ENCODE measurements around the gene ALG6. TPM values are rescaled to one million over a fixed set of nuclear protein-coding genes. Genes with fewer than 3 reads are reported as not detected.

Gene ALG6
- total and polyA plus RNA-seq, 2 of the 13 experiments (the other 11 are each of a cell fraction or from before 2014, with no cell fraction given), result 6.8 to 8.1 TPM

GRCh38 chr1:63326106-63326472 lies 41.3 kb upstream of the ALG6 start:
- ChIA-PET CTCF (ENCODE audit: low intra/inter-chr PET ratio, low total read pairs) (interaction anchor here (1.5 kb wide), 1 partner anchor 116 kb away, joined by 4 read pairs; no protein-coding TSS in a partner anchor), POLR2A (no interaction called here)
- no peak for DNase-seq (ENCODE audit: low spot score)
- FAIRE-seq, result no peak
- Histone ChIP-seq H3K4me1 (ENCODE audit: insufficient read depth, low read length) (peaks cover 22% of the 10 kb centered on the region), H3K4me2 (ENCODE audit: low read depth, low read length) (peak overlapping the region; percentile 59), H2AFZ (ENCODE audit: low read length) (no peak overlapping the region), H3K9ac (ENCODE audit: insufficient read depth, low read depth, low read length) (no peak overlapping the region), H3K27ac (ENCODE audit: extremely low read length, insufficient read depth, low read length) (no peak overlapping the region), H3K9me3 (ENCODE audit: low read length) (no peaks in the 10 kb centered on the region), H3K36me3 (replicated peaks in 1 of 2; ENCODE audit: control insufficient read depth in 1 of 2, insufficient read depth in 2 of 2, low read length in 2 of 2) (no peaks in the 10 kb centered on the region), H3K4me3 (replicated peaks in 1 of 3; ENCODE audit: insufficient read depth in 1 of 3, low read depth in 2 of 3, low read length in 3 of 3) (no peak overlapping the region), H4K20me1 (ENCODE audit: insufficient read depth, low read length) (no peaks in the 10 kb centered on the region), H3K27me3 (ENCODE audit: control insufficient read depth in 1 of 2, insufficient read depth in 2 of 2, low read length in 2 of 2) (peaks cover 8 to 64% of the 10 kb centered on the region in 2 experiments), H3K79me2 (ENCODE audit: insufficient read depth, low read length) (no peaks in the 10 kb centered on the region)
- 15% methylated on average over 20 of the region's 20 CpGs for WGBS (ENCODE audit: low lambda C conversion rate)
- BruUV-seq (replicated peaks), result no TSS peak
- intact Hi-C loops (cut with micrococcal nuclease; ENCODE audit: unreplicated experiment), result no loop called here
- TF ChIP-seq FOXP4 (CRISPR knock-in tag; IDR thresholded peaks at IDR 0.05), result 0 out of 2 replicates have a peak, but pooled peaks have one; percentile 28
- TF ChIP-seq ZFP36L2 (CRISPR knock-in tag; IDR thresholded peaks at IDR 0.05), result no peak
- TF ChIP-seq, protein P1, sequence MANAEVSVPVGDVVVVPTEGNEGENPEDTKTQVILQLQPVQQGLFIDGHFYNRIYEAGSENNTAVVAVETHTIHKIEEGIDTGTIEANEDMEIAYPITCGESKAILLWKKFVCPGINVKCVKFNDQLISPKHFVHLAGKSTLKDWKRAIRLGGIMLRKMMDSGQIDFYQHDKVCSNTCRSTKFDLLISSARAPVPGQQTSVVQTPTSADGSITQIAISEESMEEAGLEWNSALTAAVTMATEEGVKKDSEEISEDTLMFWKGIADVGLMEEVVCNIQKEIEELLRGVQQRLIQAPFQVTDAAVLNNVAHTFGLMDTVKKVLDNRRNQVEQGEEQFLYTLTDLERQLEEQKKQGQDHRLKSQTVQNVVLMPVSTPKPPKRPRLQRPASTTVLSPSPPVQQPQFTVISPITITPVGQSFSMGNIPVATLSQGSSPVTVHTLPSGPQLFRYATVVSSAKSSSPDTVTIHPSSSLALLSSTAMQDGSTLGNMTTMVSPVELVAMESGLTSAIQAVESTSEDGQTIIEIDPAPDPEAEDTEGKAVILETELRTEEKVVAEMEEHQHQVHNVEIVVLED (CRISPR knock-in tag; IDR thresholded peaks at IDR 0.05; ENCODE audit: borderline replicate concordance), result no peak
- in situ Hi-C loops (cut with HindIII; ENCODE audit: extremely low pct_ligation_motif_present, low pct_unique_long_range_greater_than_20kb), result loop anchor here (5.0 kb wide), 1 partner anchor 206 kb away; no protein-coding TSS in a partner anchor
- ATAC-seq, result 0 out of 3 replicates have a peak, but pooled peaks have one; percentile 37
